Measurements from ENCODE around the gene ZNF319.

ZNF319 gene

GRCh38 chr16:57970970-57971369 is 29.5 kb downstream of the ZNF319 start, which contains the start of gene CNGB1:
CNGB1 (minus strand) TSS chr16:57971128; CDS start chr16:57967286, 3,842 bp downstream.
- DNase-seq = peak; percentile 22 to 51

- no peak for DNase-seq
These were observed 30.2 kb downstream of the ZNF319 start for GRCh38 chr16:57970319-57970718.

GRCh38 chr16:57969451-57970123 is 30.9 kb downstream of the ZNF319 start:
- no peak for DNase-seq

DNA sequence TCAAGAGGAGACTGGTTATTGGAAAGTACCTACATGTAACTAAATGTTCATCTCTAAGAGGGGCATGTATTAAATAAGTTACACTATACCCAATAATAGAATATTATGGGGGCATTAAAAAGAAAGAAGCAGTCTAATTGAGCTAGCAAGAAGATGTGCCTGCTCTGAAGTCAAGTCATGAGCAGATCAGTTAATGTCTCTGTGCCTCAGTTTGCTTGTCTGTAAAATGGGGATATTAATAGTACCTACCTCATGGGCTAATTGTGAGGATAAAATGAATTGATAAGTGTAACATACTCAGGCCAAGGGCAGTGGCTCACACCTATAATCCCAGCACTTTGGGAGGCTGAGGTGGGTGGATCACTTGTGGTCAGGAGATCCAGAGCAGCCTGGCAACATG is 32.6 kb downstream of the ZNF319 start:
- DNase-seq = no peak

- no peak for DNase-seq
These were observed 33.5 kb downstream of the ZNF319 start for GRCh38 chr16:57966986-57967385.

DNA sequence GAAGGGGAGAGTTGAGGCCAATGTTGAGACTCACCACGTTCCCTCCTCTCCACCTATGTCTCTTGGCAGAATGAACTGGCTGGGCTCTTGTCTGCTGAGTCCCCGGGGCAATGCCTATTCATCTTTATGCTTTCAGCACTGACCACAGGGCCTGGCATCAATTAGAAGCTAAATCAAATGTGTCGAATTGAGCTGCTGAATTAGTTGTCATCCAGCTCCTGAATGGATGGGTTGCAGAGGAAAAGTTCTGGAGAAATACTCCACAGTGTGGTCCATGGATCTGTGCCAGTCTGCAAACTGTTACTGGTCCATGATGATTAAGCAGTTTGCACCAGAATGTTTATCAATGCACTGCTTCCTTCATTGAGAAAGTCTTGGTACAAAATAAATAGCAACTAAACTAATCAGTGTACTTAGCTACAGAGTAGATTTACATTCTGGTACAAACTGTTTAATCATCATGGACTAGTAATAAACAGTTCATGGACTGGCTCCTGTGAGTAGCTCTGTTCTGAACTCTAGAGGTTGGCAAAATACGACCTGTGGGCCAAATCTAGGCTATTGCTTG is 34.2 kb downstream of the ZNF319 start:
- no peak for DNase-seq

DNA sequence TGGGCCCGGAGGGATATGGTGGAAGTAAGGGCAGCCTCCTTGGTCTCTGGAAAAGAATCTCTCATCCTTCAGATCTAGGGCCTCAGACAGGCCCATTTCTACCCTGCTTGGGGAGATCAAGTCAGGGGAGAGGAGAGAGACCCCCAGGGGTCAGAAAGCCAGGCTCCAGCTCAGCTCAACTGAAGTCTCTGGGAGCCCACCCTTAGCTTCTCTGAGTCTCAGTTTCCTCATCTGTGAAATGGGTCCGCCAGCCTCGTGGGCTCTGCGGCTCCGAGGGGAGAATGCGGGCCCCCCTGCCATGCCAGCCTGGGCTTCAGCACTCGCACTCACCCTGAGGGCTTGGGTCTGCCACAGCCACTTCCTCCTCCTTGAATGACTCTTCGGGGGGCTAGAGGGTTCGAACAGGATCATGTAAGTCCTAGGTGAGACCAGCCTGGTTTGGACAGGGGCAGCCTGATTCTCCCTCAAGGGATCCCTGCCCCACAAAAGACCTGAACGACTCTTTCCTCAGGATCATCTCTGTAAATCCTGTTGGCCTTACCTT is 36.2 kb downstream of the ZNF319 start:
- DNase-seq = no peak

DNA sequence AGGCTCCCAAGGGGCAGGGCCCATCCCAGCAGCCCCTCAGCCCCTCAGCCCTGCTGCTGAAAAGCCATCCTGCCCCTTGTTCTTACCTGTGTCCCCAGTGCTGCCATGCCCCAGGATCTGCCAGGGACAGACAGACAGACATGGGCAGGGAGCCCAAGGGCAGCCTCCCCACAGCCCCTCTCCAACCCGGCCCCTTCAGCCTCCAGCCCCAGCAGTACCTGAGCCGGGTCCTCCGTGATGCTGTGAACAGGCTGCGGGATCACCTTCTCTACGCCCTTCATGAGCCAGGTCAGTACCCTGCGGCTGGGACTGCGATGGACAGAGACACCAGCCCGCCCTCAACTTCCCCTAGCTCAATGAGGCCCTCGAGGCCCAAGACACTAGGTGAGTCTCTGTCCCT is 37.7 kb downstream of the ZNF319 start:
- no peak for DNase-seq

DNA sequence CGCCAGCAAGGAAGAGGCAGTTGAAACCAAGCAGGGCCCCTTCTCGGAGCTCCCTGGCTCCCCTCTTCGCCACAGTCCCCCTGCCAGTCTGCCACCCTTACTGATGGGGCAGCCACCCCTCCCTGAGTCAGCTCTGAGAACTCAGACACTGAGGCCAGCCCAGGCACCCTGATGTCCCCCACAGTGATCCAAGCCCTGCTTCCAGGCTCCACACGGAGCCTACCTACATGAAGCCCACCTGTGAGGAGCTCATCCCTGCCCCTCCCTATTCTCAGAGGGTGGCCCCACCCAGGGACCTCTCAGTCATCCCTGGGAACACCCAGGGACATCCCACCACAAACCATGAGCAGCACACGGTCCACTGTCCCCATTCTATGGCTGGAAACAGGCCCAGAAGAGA is 38.4 kb downstream of the ZNF319 start:
- DNase-seq = no peak

GRCh38 chr16:57961538-57961937 is 38.9 kb downstream of the ZNF319 start:
- no peak for DNase-seq

- no peak for DNase-seq
These were observed 39.5 kb downstream of the ZNF319 start for GRCh38 chr16:57960826-57961472.

DNA sequence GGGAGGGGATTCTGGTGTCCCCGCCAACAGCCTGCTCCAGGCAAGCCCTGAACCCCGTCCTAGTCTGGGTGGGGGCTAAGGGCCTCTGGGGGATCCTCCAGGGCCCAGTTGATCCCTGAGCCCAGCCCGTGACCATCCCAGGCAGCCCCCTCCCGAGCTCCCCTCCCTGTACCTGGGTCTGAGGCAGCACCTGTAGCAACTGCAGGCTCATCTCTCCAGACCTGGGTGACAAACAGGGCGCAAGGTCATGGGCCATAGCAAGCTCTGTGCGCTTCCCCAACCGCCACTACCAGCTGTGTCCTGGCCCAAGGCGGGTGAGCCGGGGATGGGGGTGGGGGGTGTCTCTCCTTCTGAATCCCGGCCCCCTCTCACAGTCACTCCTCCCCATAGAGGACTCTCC is 40.2 kb downstream of the ZNF319 start:
- no peak for DNase-seq

DNA sequence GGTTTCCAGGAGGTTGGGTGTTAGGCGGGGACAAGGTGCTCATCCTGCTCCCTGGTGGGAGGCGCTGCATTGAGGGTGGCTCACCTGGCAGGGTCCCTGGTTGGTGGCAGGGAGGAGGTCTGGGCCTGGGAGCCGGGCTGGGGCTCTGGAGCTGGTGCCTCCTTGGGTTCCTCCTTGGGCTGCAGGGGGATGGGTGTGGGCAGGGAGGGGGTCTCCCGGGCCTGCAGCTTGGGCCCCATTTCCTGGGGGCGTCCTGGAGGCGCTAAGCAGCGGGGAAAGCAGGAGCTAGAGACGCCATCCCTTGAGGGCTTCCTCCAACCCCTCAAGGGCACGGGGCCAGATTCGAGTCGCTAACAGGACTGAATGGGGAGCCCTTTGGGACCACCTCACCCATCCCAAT is 40.7 kb downstream of the ZNF319 start:
- DNase-seq = no peak

- DNase-seq = no peak
These were observed 41.4 kb downstream of the ZNF319 start for GRCh38 chr16:57959121-57959520.

DNA sequence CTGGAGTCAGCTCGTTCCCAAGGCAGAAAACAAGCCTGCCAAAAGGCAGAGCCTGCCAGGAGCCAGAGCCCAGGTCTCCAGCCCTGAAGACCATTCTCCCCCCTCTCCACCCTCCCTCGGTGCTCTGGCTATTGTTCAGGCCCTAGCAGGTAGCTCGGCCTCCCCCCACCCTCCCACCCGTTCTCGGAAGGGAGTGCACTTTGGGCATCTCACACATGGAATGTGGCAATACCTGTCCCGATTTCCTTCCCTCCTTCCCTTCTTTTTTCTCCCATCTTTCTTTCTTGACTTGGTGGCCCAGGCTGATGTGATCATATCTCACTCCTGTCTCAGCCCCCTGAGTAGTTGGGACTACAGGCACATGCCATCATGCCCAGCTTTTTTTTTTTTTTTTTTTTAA is 41.9 kb downstream of the ZNF319 start:
- DNase-seq = no peak

DNA sequence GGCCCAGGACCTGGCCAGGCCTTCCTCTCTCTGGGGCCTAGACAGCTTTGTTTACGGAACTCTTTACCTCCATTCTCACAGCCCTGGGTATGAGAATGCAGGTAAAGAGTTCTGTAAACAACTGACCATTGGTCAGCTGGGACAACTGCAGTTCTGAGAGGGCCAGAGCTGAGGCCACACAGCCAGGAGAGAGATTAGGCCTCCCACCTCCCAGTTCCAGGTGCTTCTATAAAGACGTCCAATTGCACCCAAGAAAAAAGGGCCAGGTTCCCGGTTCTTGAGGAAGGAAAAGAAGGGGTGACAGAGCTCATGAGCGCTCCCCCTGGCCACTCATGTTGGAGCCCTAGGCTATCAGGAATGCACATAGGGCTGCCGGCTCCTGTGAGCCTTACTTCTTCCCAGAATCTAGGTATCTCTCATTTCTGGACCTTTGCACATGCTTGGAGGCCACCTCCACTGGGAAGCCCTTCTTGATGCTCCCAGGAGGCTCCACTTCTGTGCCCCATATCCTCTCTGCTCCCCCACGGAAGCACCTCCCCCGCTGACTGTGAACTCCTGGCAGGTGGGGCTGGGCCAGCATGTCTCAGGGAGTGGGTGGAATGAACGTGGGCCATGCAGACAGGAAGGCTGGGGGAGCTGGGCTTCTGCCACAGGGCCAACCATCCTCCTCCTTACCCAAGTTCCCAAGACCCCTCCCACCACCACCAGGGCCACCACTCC is 42.6 kb downstream of the ZNF319 start:
- no peak for DNase-seq

- no peak for DNase-seq
These were observed 43.4 kb downstream of the ZNF319 start for GRCh38 chr16:57956924-57957672.

- DNase-seq = no peak
These were observed 44.1 kb downstream of the ZNF319 start for GRCh38 chr16:57956270-57956808.

DNA sequence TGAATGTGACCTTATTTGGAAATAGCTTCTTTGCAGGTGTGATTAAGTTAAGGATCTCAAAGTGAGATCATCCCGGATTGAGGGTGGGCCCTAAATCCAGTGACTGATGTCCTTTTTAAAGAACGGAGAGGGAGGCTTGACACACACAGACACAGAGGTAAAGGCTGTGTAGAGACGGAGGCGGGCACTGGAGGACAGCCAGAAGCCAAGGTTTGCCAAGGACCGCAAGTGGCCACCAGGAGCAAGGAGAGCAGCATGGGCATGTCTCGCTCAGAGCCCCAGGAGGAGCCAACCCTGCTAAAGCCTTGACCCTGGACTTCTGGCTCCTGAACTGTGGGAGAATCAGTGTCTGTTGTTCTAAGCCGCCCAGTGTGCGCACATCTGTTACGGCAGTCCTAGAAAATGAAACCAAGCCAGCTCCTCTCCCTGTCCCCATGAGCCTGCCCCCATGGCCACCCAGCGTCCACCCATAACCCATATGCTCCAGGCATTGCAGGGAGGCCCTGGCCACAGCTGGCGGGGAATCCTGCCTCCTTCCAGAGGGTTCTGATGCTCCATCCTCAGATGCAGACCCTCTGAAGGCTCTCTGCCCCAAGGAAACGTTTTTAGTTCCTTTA is 44.8 kb downstream of the ZNF319 start:
- DNase-seq = no peak

DNA sequence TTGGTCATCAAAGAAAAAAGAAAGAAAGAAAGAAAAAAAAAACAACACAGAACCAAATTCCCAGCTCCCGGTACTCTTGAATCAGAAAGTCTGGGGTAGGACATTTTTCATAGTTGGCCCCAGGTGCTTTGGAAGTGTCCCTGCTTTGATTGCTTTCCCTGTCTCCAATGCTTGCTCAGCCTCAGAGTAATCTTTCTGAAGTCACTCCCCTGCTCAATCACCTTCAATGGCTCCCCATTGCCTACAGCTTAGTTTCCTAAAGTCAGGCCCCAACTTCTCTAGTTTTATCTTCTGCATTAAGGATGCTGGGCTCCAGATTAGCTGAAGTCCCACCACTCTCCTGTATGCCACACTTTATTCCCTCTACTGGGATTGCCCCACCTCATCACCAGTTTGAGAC is 46.6 kb downstream of the ZNF319 start:
- no peak for DNase-seq

GRCh38 chr16:57952909-57953308 is 47.6 kb downstream of the ZNF319 start:
- DNase-seq = no peak
